ENCODE results near the gene SLC2A1. TPM values are rescaled to one million over a fixed set of nuclear protein-coding genes. Genes with fewer than 3 reads are reported as not detected.

SLC2A1 gene
- total and polyA plus RNA-seq, 9 of the 15 experiments (the other 6 are each of a cell fraction or from before 2014, with no cell fraction given): 12.6 to 153 (median 48.0) TPM

- TF ChIP-seq FOXO4 (CRISPR knock-in tag; IDR thresholded peaks at IDR 0.05) (0 out of 2 replicates have a peak, but pooled peaks have one; percentile 33), BCL6 (CRISPR knock-in tag; IDR thresholded peaks at IDR 0.05) (no peak), NKRF (IDR thresholded peaks at IDR 0.05; ENCODE audit: borderline replicate concordance) (peak; percentile 29; the same call in 1 of the 2 replicates), FOXP4 (CRISPR knock-in tag; IDR thresholded peaks at IDR 0.05; ENCODE audit: borderline replicate concordance) (0 out of 2 replicates have a peak, but pooled peaks have one; percentile 6), NBN (IDR thresholded peaks at IDR 0.05; ENCODE audit: low read depth) (peak; percentile 19; the same call in 1 of the 2 replicates), RERE (CRISPR knock-in tag; IDR thresholded peaks at IDR 0.05; ENCODE audit: borderline replicate concordance) (0 out of 2 replicates have a peak, but pooled peaks have one; percentile 54), ARID4B (CRISPR knock-in tag; IDR thresholded peaks at IDR 0.05) (peak; percentile 61), ERF (CRISPR knock-in tag; IDR thresholded peaks at IDR 0.05) (peak; percentile 83; the same call in 1 of the 2 replicates), ZC3H4 (CRISPR knock-in tag; IDR thresholded peaks at IDR 0.05; ENCODE audit: borderline replicate concordance) (no peak)
Observed at GRCh38 chr1:42924082-42924850, 34.4 kb downstream of the SLC2A1 start (continued).
